Glutamatergic neuron (in vitro differentiated cells): Measurements from ENCODE around the gene SLC16A5. TPM values are rescaled to one million over a fixed set of nuclear protein-coding genes. Genes with fewer than 3 reads are reported as not detected.

ENCODE experiments used
- DNase-seq: peaks from one replicate; pipeline ENCODE4 v3.0.0; 2022
- H3K27ac Mint-ChIP-seq: one replicate; pipeline ENCODE4 v1.8.0; 2020; ENCODE audit warnings: mild to moderate bottlenecking, mixed read lengths, inconsistent platforms; ENCODE audit not compliant: unreplicated experiment
- H3K27me3 Mint-ChIP-seq: one replicate; pipeline ENCODE4 v1.8.0; 2020; ENCODE audit warnings: mild to moderate bottlenecking, moderate library complexity, mixed read lengths, inconsistent platforms; ENCODE audit not compliant: unreplicated experiment
- H3K36me3 Mint-ChIP-seq: one replicate; pipeline ENCODE4 v1.8.0; 2020; ENCODE audit warnings: mild to moderate bottlenecking, mixed read lengths, inconsistent platforms; ENCODE audit not compliant: unreplicated experiment
- H3K4me1 Mint-ChIP-seq: one replicate; pipeline ENCODE4 v1.8.0; 2020; ENCODE audit warnings: mild to moderate bottlenecking, low read depth, mixed read lengths, inconsistent platforms; ENCODE audit not compliant: unreplicated experiment
- H3K4me3 Mint-ChIP-seq: one replicate; pipeline ENCODE4 v1.8.0; 2020; ENCODE audit warnings: mild to moderate bottlenecking, mixed read lengths, inconsistent platforms; ENCODE audit not compliant: unreplicated experiment
- H3K9me3 Mint-ChIP-seq: one replicate; pipeline ENCODE4 v1.8.0; 2020; ENCODE audit warnings: mild to moderate bottlenecking, moderate library complexity, mixed read lengths, inconsistent platforms; ENCODE audit not compliant: unreplicated experiment
- total RNA-seq: library from RNA; stranded (reverse); fragmentation: NEBNext Ultra II Directional; extraction: Animal tissue kit (Norgen Biotek cat#: 25700); gene quantifications from one replicate; pipeline ENCODE4 v1.2.1, GENCODE V29; 2021; ENCODE audit not compliant: unreplicated experiment
- TF ChIP-seq, protein P1 (sequence below): fragments of 200-600 bp; sonication (generic); IDR thresholded peaks from one replicate; pipeline ENCODE4 v1.5.0; 2021; ENCODE audit not compliant: partially characterized antibody, unreplicated experiment

Gene SLC16A5
- total RNA-seq, 1 donor from 2014 or later, result 1.1 TPM

- H3K4me1 Mint-ChIP-seq, result peaks cover 10% of the 10 kb centered on the region
- no peaks in the 10 kb centered on the region for H3K36me3 Mint-ChIP-seq
Measured at GRCh38 chr17:75064460-75064859, 23.3 kb upstream of the SLC16A5 start.

DNA sequence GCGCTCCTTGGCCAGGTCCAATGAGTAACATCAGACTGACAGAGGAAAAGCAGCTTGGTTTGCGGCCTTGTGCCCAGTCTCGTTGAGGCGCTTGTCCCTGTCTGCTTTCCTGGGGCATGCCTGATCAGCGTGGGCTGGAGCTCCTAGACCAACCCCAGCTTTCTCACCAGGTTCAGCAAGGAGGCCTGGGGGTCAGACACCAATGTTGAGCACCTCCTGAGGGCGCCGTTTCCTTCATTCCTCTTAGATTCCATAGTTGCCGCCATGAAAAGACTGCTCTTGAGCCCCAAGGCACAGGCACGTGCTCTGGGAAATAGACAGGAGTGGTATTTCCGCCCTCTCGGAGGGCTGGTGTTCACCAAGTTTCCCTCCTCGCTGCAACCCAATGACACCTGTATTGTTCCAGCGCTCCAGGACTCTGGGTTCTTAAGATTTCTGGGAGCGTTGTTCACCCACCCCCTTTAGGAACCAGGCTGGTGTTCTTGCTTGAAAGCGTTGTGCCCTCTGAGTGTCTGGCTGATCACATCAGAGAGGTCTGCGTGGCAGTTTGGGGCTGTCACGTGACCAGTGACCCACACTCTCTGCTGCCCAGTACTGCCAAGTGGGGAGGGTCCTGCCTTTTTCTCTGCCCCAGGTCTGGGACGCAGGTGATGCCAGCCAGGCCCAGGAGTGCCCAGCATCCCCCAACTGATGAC, 22.7 kb upstream of the SLC16A5 start:
- peaks cover 2% of the 10 kb centered on the region for H3K27me3 Mint-ChIP-seq
- H3K27ac Mint-ChIP-seq, result no peak overlapping the region
- H3K4me1 Mint-ChIP-seq, result peaks cover 8% of the 10 kb centered on the region
- no peaks in the 10 kb centered on the region for H3K9me3 Mint-ChIP-seq
- TF ChIP-seq, protein P1, sequence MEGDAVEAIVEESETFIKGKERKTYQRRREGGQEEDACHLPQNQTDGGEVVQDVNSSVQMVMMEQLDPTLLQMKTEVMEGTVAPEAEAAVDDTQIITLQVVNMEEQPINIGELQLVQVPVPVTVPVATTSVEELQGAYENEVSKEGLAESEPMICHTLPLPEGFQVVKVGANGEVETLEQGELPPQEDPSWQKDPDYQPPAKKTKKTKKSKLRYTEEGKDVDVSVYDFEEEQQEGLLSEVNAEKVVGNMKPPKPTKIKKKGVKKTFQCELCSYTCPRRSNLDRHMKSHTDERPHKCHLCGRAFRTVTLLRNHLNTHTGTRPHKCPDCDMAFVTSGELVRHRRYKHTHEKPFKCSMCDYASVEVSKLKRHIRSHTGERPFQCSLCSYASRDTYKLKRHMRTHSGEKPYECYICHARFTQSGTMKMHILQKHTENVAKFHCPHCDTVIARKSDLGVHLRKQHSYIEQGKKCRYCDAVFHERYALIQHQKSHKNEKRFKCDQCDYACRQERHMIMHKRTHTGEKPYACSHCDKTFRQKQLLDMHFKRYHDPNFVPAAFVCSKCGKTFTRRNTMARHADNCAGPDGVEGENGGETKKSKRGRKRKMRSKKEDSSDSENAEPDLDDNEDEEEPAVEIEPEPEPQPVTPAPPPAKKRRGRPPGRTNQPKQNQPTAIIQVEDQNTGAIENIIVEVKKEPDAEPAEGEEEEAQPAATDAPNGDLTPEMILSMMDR, result no peak
- no peak for DNase-seq
- no peak overlapping the region for H3K4me3 Mint-ChIP-seq
- no peaks in the 10 kb centered on the region for H3K36me3 Mint-ChIP-seq

More at GRCh38 chr17:75064460-75064859, 23.3 kb upstream of the SLC16A5 start:
- Mint-ChIP-seq H3K27me3 (peaks cover 2% of the 10 kb centered on the region), H3K27ac (no peak overlapping the region), H3K9me3 (no peaks in the 10 kb centered on the region), H3K4me3 (no peak overlapping the region)
- no peak for DNase-seq
- TF ChIP-seq, protein P1, result no peak

DNA sequence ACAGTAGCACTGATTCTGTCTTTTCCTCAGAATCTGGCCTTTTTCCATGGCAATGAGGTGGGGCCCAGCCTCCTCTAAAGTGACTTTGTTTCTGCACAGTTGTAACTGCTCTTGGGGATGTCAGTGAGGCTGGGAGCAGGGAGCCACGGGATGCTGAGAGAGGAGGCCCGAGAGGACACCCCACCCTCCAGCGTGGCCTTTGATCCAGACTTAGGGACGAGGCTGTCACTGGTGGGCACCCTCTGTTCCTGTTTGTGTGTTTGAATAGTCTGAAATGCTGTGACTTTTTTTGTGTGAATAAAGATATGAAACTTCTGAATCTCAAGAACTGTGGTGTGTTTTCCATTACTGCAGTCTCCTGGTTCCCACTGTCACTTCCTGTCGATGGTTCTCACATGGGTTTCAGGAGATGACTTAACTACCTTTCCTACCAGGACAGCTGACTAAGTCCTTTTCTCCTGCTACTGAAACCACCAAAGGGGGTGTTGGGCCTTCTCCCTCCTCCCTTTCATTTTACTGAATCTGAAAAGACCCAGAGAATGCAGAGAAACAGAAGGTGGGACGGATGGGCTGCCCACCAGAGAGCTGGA, 22.1 kb upstream of the SLC16A5 start:
- no peaks in the 10 kb centered on the region for H3K36me3 Mint-ChIP-seq
- peaks cover 8% of the 10 kb centered on the region for H3K4me1 Mint-ChIP-seq
- peaks cover 2% of the 10 kb centered on the region for H3K27me3 Mint-ChIP-seq
- H3K9me3 Mint-ChIP-seq, result no peaks in the 10 kb centered on the region
- no peak for DNase-seq
- TF ChIP-seq, protein P1, result no peak
- no peak overlapping the region for H3K27ac Mint-ChIP-seq
- no peak overlapping the region for H3K4me3 Mint-ChIP-seq

GRCh38 chr17:75067856-75068255, 19.9 kb upstream of the SLC16A5 start:
- H3K4me3 Mint-ChIP-seq, result no peak overlapping the region

More at GRCh38 chr17:75067856-75068255, 19.9 kb upstream of the SLC16A5 start:
- Mint-ChIP-seq H3K36me3 (no peaks in the 10 kb centered on the region), H3K27me3 (peaks cover 3% of the 10 kb centered on the region), H3K27ac (no peak overlapping the region), H3K9me3 (no peaks in the 10 kb centered on the region), H3K4me1 (peaks cover 2% of the 10 kb centered on the region)
- DNase-seq, result no peak
- TF ChIP-seq, protein P1, result no peak
